HG03039 (cell line): ENCODE results near the gene HPCA.

Source experiments
- ATAC-seq: cut with Tn5 transposase; IDR thresholded peaks from one replicate; pipeline ENCODE4 v1.9.1; 2021; ENCODE audit warnings: mild to moderate bottlenecking, moderate library complexity; ENCODE audit not compliant: unreplicated experiment

HPCA gene

DNA sequence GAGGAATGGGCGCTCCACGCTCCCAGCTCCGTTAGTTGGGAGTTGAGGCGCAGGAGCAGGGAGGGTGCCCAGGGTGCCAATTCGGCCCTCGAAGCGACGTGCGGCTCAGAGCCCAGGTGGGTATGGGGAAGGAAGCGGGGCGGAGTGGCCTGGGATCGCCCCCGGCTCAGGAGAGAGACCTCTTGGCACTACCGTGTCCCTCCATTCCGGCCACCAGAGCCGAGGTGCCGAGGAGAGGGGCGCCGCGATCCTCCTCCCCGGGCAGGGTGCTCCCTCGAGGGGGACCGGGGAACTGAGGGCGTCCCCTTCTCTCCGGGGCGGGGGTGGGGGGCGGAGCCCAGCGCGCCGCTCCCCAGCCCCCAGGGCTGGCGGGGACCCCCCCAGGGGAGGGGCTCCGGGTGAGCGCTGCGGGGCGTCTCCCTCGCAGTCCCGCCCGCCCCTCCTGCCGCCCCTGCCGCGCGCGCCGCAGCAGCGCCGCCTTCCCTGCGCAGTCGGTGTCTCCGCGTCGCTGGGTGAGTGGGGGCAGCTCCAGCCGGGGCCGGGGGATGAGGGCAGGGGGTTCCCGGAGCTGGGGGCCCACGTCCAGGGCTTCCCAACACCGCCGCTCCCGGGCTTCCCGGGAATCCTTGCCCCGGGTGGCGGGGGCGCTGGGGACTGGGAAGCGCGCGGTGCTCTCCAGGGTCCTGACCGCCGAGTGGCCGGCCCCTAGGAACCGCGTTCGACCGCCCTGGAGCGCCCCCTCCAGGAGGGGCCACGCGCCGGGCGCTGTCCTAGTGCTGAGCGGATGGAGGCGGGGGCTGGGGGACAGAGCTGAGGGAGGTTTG, at the start of gene HPCA:
Gene HPCA, plus strand, starts transcription at position 488 of the 824 bp plus-strand sequence. CDS start 2,408 bp downstream, outside the sequence.
- ATAC-seq, result no peak

GRCh38 chr1:32848354-32849063, 37.8 kb upstream of the HPCA start:
- ATAC-seq, result no peak

DNA sequence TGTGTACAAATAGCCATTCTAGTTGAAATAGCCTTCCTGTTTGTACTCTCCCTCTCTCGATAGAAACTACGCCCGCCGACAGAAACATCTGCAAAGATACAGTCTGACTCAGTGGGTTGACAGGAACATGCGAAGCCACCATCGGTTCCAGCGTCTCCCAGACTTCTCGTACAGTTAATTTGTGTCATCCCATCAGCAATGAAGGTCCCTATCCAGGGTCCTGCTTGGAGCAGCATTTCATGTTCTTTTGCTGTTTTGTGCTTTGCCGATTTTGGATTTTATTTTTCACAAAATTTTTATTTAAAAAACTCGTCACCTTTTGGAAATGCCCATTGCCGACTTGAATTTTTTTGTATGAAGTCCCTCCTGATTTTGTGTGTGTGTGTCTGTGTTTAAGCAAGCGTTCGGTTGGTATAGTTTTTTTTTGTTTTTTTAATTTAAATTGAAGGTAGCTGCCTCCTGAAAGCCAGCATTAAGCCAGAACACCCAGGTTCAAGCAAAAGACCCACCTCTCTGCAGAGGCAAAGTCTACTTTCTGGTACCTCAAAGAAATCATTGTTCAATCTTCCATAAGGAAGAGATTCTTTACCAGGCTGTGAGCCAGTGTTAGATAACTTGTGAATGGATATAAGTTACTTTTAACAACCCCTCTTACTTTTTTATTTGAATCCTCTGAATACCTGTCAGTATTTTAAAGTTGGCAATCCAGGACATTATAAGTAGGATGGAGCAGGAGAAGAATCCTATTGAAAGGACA, 30.3 kb upstream of the HPCA start:
- ATAC-seq, result no peak

DNA sequence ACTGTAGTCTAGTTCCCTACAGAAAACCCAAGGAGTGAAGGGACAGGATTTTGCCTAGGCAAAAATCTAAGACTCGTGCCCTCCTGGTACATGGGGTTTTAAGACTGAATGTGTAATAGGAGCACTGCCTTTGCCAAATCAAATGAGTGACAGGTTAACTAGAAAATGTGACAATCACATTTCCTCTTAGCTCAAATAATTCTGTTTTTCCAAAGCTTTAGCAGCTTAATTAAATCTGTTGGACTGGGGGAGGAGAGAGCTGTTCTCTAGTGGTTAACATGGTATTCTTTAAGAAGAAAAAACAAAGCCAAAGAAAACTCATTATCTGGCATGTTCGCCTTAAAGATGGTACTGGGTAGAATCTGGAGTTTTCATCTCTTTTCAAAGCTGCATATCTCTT, 28.2 kb upstream of the HPCA start:
- no peak for ATAC-seq

- ATAC-seq, result no peak
These were observed 27.5 kb upstream of the HPCA start for GRCh38 chr1:32858791-32859190.

GRCh38 chr1:32859915-32860314, 26.4 kb upstream of the HPCA start:
- no peak for ATAC-seq

DNA sequence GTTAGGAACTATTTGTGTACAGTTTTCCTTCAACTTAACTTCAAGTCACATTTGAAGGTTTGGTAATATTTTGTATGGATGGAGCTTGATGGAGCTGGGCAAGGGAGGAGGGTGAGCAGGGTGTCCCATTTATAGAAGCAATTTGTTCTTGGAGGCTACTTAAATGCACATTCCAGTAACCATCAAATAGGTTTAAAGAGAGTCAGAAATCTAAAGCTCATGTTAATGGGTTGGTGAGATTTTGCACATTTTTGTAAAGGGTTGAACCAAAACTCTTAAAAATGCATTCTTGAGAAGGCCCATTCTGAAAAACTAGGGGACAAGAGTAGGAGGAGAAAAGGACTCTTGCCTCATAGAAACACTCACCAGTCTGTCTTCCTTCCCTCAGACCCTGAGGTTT, 25.7 kb upstream of the HPCA start:
- no peak for ATAC-seq

DNA sequence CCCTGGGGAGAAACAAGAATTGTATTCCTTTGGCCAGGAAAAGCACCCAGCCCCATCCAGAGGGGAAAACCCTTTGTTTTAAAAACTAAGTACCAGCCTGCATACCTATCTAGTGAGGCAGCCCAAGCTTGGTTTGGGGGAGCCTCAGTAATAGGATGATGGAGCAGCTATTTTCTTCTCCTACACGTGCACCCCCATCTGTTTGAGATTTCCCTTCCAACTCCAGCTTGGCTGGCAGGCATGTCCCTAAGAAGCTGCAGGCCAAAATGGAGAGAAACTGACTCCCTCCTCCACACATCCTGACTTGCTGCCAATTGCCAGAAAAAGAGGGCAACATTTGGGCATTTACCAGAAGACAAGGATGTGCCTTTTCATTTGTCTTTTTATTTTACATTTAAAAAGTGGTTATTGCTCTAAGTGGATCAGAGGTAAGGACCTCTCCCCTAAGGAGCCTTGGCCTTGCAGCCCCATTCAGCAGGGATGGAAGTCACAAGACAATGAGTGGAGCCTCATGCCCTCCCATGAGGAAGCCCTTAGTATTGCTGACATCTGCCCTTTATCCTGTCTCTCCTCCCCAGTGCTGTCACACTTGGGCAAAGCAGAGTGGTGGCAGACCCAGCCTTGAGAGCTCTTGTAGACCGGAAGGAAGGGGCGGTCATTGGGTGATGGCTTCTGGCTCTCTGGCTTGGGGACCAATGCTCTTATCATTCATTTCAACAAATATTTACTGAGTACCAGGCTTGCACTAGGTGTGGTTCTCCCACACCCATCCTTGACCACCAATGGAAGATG, 24.2 kb upstream of the HPCA start:
- ATAC-seq, result no peak

DNA sequence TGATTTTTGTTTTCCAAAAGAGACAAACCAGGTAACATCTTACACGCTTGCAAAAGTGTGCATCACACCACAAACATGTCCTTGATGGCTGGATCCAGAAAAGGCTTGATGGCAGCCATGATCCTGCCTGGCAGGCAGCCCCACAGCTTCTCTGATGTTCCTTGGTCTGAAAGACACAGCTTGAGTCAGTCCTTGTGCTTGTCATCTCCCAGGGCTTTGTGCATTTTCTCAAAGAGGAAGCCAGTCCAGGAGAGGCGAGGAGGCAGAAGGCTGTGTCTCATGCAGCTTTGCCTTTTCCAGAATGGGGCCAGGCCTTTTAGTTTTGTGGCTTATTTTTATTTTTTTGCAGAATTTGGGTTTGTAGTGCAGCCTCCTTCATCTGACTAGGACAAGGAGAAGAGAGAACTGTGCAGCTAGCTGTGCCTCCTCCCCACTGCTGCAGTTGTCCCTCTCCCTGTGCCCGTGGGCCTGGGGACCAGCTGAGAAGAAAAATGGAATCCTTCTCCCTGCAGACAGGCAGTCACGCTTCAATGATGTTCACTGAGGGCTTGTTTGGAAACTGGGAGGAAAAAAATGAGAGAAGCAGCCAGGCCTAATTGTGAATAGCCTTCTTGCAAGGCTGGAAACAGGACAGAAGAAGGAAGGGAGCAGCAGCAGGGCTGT, 22.9 kb upstream of the HPCA start:
- no peak for ATAC-seq

GRCh38 chr1:32863881-32864245, 22.4 kb upstream of the HPCA start:
- no peak for ATAC-seq

- ATAC-seq, result no peak
These were observed 21.8 kb upstream of the HPCA start for GRCh38 chr1:32864375-32865019.

DNA sequence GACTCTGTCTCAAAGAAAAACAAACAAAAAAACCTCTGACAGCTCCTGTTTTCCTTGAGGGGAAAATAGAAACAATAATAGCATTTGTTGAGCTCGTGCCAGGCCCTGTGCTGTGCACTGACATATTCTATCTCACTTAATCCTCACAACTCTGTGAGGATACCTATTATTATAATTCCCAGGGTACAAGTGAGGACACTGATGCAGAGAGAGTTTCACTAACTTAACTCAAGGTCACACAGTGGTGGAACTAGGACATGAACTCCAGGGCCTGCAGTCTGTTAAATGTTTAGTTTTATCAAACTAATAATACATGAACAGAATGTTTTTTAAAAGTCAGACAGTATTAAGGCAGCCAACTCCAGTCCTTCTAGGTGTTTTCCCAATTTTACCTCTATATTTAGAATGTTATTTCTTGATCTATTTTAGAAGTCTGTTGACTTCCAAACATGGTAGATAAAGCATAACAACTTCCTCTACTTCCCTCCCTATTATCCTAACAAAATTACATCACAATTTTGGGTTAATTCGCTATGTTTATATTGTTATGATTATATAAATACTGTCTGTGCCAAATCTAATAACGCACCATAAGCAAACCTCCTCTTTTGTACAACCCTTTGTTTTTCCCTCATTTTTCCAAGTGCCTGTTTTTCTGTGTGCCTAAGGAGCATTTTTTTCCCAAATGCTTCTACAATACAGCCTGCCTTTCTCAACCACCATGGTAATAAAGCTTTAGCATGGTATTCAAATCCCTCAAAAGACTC, 20.5 kb upstream of the HPCA start:
- ATAC-seq, result no peak

DNA sequence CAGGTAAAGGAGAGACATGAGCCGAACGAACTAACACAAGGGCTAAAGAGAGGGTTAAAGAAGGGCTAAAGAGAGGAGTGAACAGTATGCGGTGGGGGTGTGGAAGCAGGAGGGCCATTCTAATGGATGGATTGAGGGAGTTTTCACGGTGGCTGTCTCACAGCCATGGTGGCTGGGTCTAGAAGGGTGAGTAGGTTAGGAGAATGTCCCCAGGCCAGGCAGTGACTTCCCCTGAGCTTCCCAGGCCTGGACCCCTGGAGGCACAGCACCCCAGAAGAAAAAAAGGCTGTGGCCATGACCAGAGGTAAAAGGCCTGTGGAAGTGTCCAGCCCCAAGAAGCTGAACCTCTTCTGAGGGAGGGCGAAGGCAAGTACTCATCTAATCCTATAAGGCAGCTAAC, 19.1 kb upstream of the HPCA start:
- ATAC-seq, result no peak

DNA sequence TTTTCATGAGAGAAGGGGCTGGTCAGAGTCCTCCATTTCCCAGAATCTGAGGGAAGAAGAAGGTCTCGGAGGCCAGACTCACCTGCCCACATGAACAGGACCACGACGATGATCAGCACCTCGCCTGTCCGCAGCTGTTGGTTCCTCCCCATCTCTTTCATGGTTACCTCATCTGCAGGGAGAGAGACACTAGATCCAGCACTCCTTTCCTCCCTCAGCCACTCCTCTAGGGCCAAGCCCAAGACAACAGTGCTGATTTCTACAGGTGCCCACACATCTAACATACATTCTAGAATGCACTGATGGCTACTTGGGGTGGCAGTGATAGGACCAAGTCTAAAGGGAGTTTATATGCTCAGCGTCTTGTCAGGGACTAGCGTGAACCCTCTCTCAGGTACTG, 18.6 kb upstream of the HPCA start:
- ATAC-seq, result no peak

GRCh38 chr1:32868085-32868484, 18.2 kb upstream of the HPCA start:
- ATAC-seq, result no peak

DNA sequence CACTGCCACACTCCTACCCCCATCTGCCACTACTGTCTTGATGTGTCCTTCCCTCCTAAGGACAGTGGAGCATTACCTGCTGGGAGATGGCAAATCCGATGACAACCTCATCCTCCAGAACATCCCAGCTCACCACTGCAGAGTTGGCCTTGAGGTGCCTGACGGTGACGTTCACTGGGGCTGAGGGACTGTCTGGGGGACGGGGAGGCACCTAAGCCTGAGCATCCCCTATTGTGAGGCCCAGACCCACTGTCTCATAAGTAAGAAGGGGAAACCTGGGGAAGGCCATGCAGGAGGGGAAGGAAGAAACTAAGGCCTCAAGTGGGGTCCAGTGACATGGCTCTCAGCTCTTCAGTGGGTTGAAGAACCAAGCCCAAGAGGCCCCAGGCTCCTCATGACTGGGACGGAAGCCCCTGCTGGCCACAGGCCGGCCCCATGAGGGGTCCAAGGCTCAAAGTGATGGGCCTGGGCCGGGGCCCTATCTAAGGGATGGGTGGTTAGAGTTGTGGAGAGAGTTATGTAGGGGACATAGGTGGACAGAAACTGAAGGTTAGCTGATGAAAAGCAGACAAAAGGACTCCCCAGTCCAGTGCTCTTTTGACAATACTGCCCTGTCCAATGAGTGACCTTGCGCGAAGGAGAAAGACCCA, 17.4 kb upstream of the HPCA start:
- no peak for ATAC-seq

DNA sequence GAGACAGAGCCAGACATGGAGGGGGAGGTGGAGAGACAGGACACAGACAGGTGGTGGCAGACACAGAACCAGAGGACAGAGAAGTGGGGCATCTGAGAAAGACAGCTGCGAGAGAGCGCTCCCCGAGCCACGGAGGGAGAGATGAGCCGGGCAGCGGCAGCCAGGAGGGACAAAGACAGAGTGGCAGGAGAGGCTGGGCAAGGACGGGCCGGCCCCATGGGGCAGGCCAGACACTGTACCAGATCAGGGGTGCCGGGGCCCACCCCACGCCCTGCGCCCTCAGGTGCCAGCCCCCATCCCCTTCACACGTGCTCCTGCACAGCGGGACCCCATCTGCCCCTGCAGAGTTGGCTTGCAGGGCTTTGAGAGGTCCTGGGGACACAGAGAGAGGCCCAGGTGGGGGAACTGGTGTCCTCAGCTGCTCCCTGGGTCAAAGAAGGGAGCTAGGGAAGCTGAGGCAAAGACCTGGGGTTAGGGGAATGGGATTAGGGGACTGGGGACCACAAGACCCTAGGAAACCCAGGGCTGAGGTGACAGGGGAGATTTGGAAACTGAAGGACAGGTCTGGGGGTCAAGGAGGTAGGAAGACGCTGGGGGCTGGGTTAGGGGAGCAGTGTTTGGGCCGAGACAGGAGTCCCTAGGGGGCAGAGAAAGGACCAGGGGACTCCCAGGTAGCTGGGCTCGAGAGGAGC, 16.2 kb upstream of the HPCA start:
- no peak for ATAC-seq
